Measurements from ENCODE around the gene PRPF6.

- TF ChIP-seq CTCF (IDR thresholded peaks at IDR 0.05) (no peak), POLR2A (IDR thresholded peaks at IDR 0.05) (no peak), POLR2AphosphoS5 (IDR thresholded peaks at IDR 0.05) (no peak)
Measured at GRCh38 chr20:64036346-64037198, 55.6 kb downstream of the PRPF6 start.

All from suprapubic skin (tissue), 4 donors.